Caki2 (cell line): ENCODE data around the gene IGFBP6. TPM values are rescaled to one million over a fixed set of nuclear protein-coding genes. Genes with fewer than 3 reads are reported as not detected.

Source experiments
- DNase-seq: peaks from one replicate; pipeline ENCODE4 v3.0.0-alpha.2; 2015; ENCODE audit warnings: low read depth
- in situ Hi-C: cut with HindIII; loops from 2 replicates; pipeline ENCODE4 v1.10.0; 2016; ENCODE audit warnings: low sequenced_read_pairs, low pct_unique_long_range_greater_than_20kb, mixed read lengths
- total RNA-seq: library from RNA; depleted of rRNA; stranded (reverse); fragments of >200 nt; shearing (Covaris generic); gene quantifications from 2 replicates; pipeline ENCODE4 v1.2.3, GENCODE V29; 2014; ENCODE audit warnings: low replicate concordance; rRNA removed

Gene IGFBP6, protein sequence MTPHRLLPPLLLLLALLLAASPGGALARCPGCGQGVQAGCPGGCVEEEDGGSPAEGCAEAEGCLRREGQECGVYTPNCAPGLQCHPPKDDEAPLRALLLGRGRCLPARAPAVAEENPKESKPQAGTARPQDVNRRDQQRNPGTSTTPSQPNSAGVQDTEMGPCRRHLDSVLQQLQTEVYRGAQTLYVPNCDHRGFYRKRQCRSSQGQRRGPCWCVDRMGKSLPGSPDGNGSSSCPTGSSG
- 265 TPM in 2 replicates for total RNA-seq

DNA sequence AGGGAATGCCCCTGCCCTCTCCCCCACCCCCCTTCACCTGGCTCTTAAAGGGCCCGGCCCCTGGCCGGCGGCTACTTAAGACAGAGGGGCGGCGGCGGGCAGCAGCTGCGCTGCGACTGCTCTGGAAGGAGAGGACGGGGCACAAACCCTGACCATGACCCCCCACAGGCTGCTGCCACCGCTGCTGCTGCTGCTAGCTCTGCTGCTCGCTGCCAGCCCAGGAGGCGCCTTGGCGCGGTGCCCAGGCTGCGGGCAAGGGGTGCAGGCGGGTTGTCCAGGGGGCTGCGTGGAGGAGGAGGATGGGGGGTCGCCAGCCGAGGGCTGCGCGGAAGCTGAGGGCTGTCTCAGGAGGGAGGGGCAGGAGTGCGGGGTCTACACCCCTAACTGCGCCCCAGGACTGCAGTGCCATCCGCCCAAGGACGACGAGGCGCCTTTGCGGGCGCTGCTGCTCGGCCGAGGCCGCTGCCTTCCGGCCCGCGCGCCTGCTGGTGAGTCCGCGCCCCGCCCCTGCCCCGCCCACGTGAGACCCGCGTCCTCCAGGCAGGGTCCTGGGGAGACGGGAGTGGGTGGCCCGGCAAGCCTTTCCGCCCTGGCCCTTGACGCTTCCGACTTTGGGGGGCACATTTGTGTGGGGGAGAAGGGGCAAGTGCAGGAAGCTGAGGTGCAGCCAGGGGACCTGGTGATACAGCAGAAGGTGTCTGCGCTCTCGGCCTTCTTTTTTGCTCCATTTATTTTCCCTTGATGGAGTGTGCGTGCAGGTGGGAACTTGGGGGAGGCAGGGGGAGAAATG lies at the start of gene IGFBP6:
Gene IGFBP6, plus strand, starts transcription at position 104 of the 790 bp plus-strand sequence. Its CDS starts 51 bp downstream, at position 155.
- DNase-seq: peak; percentile 84
- in situ Hi-C loops: no loop called here

DNA sequence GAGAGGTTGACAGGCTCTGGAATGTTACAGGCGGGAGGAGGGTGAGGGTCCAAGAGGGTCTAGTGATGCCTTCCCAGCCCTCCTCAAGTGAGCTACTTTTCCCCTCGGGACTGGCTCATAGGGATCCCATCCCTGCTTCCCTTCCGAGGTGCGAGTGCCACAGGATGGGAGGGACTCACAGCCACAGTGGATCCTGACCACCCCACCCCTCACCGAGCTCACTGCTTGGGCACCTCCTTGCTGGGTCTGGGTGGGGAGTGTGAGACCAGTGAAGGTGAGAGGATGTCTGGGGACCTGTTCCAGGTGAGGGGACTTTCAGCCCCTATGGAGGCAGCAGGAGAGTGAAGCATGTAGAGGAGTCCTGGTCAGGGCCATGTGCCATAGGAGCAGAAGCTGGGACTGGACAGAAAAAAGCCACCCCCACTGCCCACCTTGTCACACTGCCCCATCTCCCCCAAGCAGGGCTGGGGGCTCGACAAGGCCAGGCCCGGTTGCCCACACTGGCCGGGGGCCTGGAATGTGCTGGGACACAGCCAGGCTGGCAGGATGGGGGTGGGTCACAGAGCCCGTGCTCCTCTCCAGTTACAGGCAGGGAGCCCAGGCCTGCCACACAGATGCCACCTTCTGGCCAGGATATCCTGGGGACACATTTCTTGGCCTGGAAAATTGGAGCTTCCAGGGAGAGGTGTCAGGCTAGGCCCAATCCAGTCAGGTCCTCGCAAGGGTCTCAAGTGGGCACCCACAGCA lies 49.3 kb upstream of the IGFBP6 start:
- in situ Hi-C loops: no loop called here

DNA sequence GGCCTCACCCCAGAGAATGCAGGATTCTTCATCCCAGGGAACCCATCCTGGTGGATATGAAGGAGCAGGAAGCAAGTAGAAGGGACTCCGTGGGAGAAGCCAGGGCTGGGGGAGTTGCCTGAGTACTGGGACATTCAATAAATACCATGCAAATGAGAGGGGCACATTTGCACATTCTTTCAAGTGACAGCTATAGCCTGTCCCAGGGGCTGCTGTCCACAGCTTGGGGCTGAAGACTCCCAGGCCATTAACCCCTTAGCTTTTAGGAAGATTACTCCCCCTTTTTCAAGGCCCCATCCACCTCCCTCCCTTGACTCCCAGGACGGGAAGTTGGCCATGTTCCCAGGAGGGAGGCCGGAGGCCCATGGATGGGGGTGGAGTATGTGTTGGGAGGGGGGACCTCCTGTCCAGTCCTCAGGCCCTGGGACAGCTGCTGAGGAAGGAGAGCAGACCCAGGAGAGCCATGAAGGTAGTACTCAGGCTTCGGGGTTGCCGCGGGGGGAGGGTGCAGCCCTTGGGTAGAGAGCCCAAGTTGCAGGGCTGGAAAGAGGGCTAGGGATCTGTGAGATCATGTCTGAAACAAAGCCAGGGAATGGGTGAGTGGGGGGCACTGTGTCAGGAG lies 48.6 kb upstream of the IGFBP6 start:
- in situ Hi-C loops: no loop called here
- DNase-seq: no peak

More for the DNA sequence above, 49.3 kb upstream of the IGFBP6 start:
- DNase-seq: peak; percentile 78

DNA sequence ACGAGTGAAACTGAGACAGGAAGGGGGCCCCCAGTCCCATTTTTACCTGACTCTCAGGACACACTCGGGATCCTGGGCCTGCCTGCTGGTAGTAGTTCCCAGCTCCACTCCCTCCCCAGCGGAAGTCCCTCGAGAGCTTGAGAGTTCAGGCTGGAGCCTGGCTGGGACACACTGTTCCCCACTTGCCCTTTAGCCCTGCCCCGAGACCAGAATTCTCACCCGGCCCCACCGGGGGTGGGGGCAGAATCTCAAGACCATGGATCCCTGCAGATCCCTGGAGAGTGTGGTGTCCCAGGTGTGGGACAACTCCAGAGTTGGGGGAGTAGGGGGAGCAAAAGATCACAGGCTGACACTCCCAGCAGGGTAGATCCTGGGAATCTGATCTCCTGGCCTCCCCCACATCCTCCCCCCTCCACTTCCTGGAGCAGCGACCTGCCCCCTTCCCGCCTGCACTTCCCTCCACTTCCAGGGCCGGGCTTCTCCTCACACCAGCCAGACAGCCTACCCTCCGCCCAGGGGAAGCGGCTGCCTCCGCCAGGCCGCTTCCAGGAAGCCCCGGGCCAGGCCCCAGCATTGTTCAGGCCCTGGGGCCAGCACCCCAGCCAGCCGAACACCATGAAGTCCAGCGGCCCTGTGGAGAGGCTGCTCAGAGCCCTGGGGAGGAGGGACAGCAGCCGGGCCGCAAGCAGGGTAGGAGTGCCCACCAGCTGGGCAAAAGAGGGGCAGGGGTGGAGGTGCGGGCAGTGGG lies 47.7 kb upstream of the IGFBP6 start, which contains the start of gene TNS2:
Gene TNS2, plus strand, starts transcription at position 495 of the 748 bp plus-strand sequence. Its CDS starts 121 bp downstream, at position 616.
- DNase-seq: no peak
- in situ Hi-C loops: no loop called here

DNA sequence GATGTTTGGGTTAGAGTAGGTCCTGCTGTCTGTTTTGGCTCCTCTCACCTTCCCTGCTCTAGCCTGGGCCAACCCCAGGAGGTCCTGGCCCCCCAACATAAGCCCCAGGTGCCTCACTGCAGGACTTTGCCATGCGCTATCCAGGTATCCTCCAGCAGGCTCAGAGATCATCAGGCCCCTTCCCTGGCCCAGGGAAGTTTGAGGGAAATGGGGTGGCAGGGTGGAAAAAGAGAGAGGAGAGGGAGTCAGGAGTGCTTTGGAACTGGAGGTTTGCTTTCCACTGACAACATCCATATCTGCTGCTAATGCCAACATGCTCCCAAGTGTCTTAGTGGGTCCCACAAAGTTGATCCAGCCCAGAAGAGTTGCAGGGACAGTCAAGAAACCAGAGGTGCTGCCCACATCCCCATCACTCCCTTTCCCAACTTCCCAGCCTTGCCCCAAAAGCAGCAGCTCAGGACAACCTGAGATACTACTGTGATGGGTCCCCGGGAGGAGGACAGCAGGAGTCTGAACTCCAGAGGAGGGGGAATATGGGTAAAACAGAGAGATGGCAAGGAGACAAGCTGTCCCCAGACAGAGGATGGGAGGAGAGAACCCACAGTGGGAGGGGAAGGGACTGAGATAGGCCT lies 46.9 kb upstream of the IGFBP6 start:
- in situ Hi-C loops: no loop called here
- DNase-seq: no peak

DNA sequence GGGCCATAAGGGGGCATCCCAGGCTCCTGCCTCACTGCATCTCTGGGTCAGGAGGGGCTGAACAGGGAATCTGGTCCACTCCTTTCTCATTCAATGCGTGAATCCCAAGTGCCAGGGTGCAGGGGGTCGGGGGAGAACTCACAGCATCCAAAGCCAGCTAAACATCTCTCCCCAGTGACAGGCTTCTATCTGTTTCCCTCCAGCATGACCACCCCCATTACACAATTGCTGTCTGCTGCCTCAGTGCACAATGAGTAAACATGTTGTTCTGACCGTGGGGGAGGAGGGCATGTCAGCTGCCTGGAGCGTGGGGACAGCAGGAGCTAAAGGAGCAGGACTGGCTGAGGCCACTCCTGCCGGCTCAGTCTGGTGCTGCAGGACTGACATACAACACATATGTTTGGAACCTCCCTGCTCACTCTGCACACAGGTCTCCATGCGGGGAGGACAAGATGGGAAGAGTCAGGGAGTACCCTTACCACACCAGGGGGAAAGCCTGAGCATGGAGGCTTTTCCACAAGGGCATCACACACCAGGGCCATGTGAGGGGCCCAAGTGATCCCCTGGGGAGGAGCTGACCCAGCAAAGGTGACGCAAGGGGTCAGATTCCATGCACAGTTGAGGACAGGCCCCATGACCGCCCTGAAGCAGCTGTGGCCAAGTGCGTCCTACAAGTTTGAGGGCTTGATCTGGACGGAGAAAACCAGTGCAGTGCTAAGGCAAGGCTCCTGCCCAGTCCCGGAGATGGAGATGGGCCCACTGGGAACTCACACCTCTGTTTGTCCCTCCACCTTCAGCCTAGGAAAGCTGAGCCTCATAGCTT lies 46.2 kb upstream of the IGFBP6 start:
- peak; percentile 50 for DNase-seq
- in situ Hi-C loops: no loop called here

DNA sequence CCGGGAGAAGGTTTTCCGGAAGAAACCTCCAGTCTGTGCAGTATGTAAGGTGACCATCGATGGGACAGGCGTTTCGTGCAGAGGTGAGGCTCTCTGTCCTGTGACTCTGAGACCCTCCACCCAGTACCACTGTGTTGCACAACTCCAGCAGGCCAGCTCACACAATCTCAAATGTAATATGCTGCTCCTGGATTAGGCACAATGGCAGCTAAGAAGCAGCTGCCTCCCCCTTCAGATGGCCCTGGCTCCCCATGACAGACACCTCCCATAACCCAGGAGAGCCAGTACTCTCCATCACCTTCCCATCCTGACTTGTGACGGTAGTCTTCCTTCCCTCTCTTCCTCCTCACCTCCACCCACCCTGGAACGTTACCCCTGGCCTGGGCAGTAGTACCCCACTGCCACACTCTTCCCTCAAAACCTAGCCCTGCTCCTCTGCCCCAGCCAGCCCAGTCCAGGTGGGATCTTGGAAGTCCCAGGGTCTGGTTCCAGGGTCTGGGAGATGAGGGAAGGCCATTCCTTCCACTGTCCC lies 45.5 kb upstream of the IGFBP6 start:
- no peak for DNase-seq
- in situ Hi-C loops: no loop called here

DNA sequence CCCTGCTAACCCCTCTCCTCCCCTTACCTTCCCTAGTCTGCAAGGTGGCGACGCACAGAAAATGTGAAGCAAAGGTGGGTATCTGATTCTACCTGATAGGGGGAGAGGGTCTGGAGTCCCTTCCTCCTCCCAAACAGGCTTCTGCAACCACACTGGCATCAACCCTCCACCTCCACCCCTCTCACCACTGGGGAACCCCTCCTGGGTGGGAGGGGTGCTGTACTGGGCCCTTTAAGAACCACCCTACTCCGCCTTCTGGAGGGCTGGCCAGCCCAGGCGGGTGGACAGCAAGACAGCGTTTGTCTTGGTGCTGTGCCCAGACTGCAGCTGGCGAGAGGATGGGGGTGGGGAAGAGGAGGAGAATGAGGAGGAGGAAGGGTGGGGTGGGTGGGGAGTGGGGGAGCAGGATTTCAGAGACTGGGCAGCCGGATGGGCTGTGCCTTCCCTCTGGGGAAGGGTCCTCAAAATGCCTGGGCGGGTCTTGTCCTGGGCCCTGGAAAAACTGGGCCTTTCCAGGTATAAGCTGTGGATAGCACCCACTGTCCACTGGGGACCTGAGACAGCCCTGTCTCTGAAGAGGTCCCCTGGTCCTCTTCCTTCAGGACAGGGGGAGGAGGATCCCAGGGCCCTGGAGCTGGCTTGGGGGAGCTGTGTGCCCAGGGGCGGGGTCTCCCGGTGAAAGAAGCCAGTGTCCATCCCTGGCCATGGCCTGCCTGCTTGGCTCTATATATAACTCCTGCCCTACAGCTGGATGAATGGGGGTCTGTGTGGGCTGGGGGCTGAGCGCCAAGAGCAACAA lies 44.8 kb upstream of the IGFBP6 start:
- DNase-seq: peak; percentile 70
- in situ Hi-C loops: no loop called here

DNA sequence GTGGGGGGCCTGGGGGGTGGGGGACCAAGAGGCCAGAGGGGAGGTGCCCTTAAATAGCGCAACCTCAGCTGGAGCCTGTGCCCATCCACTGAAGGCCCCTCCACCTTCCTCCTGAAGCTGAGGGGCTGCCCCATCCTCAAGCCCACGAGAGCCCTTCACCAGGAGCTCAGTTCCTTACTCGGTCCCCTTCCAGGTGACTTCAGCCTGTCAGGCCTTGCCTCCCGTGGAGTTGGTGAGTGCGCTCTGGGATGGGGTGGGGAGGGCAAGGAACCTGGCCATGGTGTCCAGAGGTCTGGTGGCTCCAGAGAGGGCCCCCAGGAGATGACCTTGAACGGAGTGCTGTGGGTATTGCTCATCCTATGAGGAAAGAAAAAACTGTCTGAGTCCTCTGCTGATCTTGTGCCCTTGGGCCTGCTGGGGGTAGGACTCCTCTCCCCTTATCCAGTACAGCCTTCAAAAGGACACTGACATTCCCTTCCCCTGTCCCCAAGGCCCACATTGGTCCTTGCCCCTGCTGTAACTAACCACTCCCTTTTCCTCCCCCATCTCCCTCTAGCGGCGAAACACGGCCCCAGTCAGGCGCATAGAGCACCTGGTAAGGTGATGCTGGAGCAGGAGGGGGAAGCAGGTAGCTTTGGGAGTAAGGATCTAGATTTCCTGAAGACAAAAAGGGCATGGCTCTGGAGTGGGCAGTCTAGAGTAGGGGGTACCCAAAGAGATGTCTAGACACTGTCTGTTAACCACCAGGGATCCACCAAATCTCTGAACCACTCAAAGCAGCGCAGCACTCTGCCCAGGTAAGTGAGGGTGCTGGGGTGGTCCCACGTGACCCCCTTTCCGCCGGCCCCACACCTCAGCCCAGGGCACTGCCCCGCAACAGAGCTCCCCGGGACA lies 44.0 kb upstream of the IGFBP6 start:
- DNase-seq: peak; percentile 52
- in situ Hi-C loops: no loop called here

DNA sequence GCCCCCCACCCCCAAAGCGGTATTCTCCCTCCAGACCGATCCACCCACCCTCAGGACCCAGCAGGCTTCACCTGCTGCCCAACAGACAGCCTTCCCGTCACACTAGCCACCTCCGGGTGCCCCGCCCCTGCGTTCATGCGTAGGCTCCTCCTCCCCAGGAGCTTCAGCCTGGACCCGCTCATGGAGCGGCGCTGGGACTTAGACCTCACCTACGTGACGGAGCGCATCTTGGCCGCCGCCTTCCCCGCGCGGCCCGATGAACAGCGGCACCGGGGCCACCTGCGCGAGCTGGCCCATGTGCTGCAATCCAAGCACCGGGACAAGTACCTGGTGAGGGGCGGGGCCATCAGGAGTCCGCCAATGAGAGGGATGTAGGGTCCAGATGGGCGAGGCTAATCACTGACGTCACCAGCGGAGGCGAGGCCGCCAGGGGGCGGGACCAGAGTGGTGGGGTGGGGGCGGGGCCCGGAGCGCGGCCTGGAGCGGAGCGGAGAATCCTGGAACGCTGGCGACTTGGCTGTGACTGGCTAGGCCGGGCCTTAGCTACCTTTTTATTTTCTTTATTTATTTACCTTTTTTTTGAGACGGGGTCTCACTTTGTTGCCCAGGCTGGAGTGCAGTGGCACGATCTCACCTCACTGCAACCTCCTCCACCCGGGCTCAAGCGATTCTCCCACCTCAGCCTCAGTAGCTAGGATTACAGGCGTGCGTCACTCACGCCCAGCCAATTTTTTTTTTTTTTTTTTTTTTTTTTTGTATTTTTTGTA lies 43.2 kb upstream of the IGFBP6 start:
- peak; percentile 95 for DNase-seq
- in situ Hi-C loops: no loop called here

DNA sequence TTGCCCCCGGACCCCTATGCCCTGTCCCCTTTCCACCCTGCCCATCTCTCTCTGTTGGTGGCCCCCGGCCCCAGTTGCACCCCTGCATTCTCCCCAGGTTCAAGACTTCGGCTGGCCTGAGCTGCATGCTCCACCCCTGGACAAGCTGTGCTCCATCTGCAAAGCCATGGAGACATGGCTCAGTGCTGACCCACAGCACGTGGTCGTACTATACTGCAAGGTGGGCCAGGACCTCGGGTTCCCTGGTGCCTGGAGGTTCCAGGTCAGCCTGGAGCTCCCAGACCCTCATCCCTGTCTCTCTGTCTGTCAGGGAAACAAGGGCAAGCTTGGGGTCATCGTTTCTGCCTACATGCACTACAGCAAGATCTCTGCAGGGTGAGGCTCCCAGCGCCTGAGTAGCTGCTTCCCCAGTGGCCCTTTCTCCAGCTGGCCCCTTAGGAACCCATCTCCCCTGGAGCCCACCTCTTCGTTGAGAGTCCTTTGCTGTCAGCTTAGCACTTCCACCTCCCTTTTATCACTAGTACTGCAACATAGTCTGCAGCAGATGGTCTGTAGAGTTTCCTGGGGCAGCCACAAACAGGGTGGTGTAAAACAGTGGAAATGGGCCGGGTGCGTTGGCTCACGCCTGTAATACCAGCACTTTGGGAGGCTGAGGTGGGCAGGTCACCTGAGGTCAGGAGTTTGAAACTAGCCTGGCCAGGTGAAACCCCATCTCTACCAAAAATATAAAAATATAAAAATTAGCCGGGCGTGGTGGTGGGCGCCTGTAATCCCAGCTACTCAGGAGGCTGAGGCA lies 41.8 kb upstream of the IGFBP6 start:
- no peak for DNase-seq
- in situ Hi-C loops: no loop called here

DNA sequence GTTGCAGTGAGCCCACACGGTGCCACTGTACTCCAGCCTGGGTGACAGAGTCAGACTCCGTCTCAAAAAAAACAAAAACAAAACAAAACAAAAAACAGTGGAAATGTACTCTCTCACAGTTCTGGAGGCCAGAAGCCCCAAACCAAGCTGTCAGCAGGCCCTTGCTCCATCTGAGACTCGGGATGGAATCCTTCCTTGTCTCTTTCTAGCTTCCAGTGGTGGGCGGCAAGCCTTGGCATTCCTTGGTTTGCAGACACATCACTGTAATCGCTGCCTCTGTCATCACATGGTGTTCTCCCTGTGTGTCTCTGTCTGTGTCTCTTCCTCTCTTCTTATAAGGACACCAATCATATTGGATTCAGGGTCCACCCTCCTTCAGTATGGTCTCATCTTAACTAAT lies 41.2 kb upstream of the IGFBP6 start:
- in situ Hi-C loops: no loop called here
- no peak for DNase-seq

DNA sequence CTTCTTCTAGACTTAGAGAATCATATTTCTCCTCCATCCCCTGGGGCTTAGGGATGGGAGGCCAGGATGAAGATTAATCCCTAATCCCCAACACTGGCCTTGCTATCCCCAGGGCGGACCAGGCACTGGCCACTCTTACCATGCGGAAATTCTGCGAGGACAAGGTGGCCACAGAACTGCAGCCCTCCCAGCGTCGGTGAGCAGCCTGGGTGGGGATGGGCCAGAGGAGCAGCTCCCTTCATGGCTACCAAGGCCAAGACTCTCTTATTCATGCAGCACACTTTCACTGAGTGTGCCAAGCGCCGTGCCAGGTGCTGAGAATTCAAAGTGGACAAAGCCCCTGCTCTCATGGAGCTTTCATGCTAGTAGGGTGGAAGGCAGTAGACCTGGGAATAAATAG lies 40.6 kb upstream of the IGFBP6 start:
- in situ Hi-C loops: no loop called here
- DNase-seq: no peak
